Measurements from ENCODE around the gene ASMTL. TPM values are rescaled to one million over a fixed set of nuclear protein-coding genes. Genes with fewer than 3 reads are reported as not detected.

Gene ASMTL
- polyA plus RNA-seq, 1 donor (not counting 4 experiments of a cell fraction or from before 2014, with no cell fraction given) = 13.8 TPM

DNA sequence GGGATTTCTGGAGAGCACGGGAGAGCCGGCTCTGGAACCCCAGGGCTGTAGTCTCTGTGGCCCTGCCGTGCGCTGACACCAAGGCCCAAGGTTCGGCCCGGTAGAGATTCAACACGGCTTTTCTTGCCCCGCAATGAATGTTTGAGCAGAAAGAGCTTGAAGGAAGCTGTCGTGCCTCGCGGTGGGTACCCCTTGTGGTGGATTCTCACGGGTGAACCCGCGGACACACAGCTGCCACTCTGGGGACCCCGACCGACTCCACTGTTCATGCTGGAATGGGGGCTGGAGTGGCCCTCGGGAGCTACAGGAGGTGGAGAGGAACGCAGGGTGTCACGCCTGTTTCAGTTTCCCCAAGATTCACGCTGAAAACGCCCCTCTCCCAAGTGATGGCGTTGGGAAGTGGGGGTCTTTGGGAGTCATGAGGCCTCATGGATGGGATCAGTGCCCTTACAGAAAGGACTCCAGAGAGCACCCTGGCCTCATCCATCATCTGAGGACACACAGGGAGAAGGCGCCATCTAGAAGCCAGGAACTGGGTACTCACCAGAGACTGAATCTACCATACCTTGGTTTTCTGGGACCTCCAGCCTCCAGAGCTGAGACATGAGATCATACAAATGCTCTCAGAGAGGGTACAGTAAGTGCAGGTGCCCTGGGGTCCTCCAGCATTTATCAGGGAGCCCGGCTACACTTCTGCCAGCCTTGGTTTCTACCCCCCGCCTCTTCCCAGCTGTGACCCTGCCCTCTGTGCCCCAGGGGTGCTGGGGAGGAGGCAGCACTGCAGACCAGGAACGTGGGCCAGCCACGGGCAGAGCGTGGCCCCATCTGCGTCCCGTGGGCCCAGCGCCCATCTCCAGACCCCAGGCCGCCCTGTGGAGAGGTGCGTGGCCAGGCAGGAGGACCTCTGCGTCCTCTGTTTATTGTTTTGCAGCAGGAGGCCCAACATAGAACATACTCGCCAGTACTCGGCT lies 67.2 kb downstream of the ASMTL start:
- no peak overlapping the region for H3K9ac ChIP-seq (ENCODE audit: control insufficient read depth, extremely low read depth, insufficient read depth, low read length)
- H4K20me1 ChIP-seq (ENCODE audit: control insufficient read depth, extremely low read depth, insufficient read depth, low read length) = peaks cover 32% of the 10 kb centered on the region
- FAIRE-seq (no peak), DNase-seq (ENCODE audit: low read depth, low spot score) (no peak)
- H3K27ac ChIP-seq (ENCODE audit: control insufficient read depth, insufficient read depth, low read length) = no peak overlapping the region
- H3K9me1 ChIP-seq (ENCODE audit: control insufficient read depth, extremely low read depth, insufficient read depth, low read length) = no peaks in the 10 kb centered on the region
- no peaks in the 10 kb centered on the region for H3K27me3 ChIP-seq (ENCODE audit: control insufficient read depth, extremely low read depth, insufficient read depth, low read length)
- H3K4me2 ChIP-seq (ENCODE audit: control insufficient read depth, extremely low read depth, insufficient read depth, low read depth, low read length) = no peak overlapping the region
- no peak overlapping the region for H2AFZ ChIP-seq (ENCODE audit: control insufficient read depth, low read length)
- peaks cover 44% of the 10 kb centered on the region for H3K79me2 ChIP-seq (ENCODE audit: control insufficient read depth, insufficient read depth, low read length)
- dilution Hi-C loops (cut with MboI; ENCODE audit: extremely low pct_ligation_motif_present, low sequenced_read_pairs) = no loop called here
- H3K4me3 ChIP-seq (ENCODE audit: control insufficient read depth in 2 of 3, extremely low read depth in 1 of 3, insufficient read depth in 2 of 3, low read depth in 1 of 3, low read length in 3 of 3) = no peak overlapping the region
- TF ChIP-seq, protein P1, sequence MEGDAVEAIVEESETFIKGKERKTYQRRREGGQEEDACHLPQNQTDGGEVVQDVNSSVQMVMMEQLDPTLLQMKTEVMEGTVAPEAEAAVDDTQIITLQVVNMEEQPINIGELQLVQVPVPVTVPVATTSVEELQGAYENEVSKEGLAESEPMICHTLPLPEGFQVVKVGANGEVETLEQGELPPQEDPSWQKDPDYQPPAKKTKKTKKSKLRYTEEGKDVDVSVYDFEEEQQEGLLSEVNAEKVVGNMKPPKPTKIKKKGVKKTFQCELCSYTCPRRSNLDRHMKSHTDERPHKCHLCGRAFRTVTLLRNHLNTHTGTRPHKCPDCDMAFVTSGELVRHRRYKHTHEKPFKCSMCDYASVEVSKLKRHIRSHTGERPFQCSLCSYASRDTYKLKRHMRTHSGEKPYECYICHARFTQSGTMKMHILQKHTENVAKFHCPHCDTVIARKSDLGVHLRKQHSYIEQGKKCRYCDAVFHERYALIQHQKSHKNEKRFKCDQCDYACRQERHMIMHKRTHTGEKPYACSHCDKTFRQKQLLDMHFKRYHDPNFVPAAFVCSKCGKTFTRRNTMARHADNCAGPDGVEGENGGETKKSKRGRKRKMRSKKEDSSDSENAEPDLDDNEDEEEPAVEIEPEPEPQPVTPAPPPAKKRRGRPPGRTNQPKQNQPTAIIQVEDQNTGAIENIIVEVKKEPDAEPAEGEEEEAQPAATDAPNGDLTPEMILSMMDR (optimal IDR thresholded peaks at IDR 0.05 in 1 of 3, IDR thresholded peaks at IDR 0.05 in 1 of 3, conservative IDR thresholded peaks at IDR 0.05 in 1 of 3; ENCODE audit: extremely low read depth in 1 of 3, insufficient read depth in 2 of 3, low read length in 3 of 3) = no peak
- no peak for TF ChIP-seq EZH2 (IDR thresholded peaks at IDR 0.05; ENCODE audit: low read length)
- H3K4me1 ChIP-seq (ENCODE audit: control insufficient read depth, extremely low read depth, insufficient read depth, low read length) = peaks cover 2% of the 10 kb centered on the region
- no peaks in the 10 kb centered on the region for H3K9me3 ChIP-seq (ENCODE audit: control insufficient read depth, low read depth, low read length)
- H3K36me3 ChIP-seq (ENCODE audit: control insufficient read depth in 2 of 2, extremely low read depth in 1 of 2, insufficient read depth in 2 of 2, low read length in 2 of 2) = peaks cover 17 to 51% of the 10 kb centered on the region in 2 experiments

- no peak overlapping the region for H3K4me3 ChIP-seq (ENCODE audit: control insufficient read depth in 2 of 3, extremely low read depth in 1 of 3, insufficient read depth in 2 of 3, low read depth in 1 of 3, low read length in 3 of 3)
- H3K4me1 ChIP-seq (ENCODE audit: control insufficient read depth, extremely low read depth, insufficient read depth, low read length) = no peaks in the 10 kb centered on the region
- H3K9ac ChIP-seq (ENCODE audit: control insufficient read depth, extremely low read depth, insufficient read depth, low read length) = no peak overlapping the region
- dilution Hi-C loops (cut with MboI; ENCODE audit: extremely low pct_ligation_motif_present, low sequenced_read_pairs) = no loop called here
- H3K36me3 ChIP-seq (ENCODE audit: control insufficient read depth in 2 of 2, extremely low read depth in 1 of 2, insufficient read depth in 2 of 2, low read length in 2 of 2) = peaks cover 10 to 47% of the 10 kb centered on the region in 2 experiments
- H3K27me3 ChIP-seq (ENCODE audit: control insufficient read depth, extremely low read depth, insufficient read depth, low read length) = no peaks in the 10 kb centered on the region
- H4K20me1 ChIP-seq (ENCODE audit: control insufficient read depth, extremely low read depth, insufficient read depth, low read length) = peaks cover 25% of the 10 kb centered on the region
- FAIRE-seq (no peak), DNase-seq (ENCODE audit: low read depth, low spot score) (no peak)
- H3K4me2 ChIP-seq (ENCODE audit: control insufficient read depth, extremely low read depth, insufficient read depth, low read depth, low read length) = no peak overlapping the region
- peaks cover 36% of the 10 kb centered on the region for H3K79me2 ChIP-seq (ENCODE audit: control insufficient read depth, insufficient read depth, low read length)
- no peaks in the 10 kb centered on the region for H3K9me3 ChIP-seq (ENCODE audit: control insufficient read depth, low read depth, low read length)
- no peak overlapping the region for H3K27ac ChIP-seq (ENCODE audit: control insufficient read depth, insufficient read depth, low read length)
- H3K9me1 ChIP-seq (ENCODE audit: control insufficient read depth, extremely low read depth, insufficient read depth, low read length) = no peaks in the 10 kb centered on the region
- TF ChIP-seq, protein P1 (optimal IDR thresholded peaks at IDR 0.05 in 1 of 3, IDR thresholded peaks at IDR 0.05 in 1 of 3, conservative IDR thresholded peaks at IDR 0.05 in 1 of 3; ENCODE audit: extremely low read depth in 1 of 3, insufficient read depth in 2 of 3, low read length in 3 of 3) = no peak
- TF ChIP-seq EZH2 (IDR thresholded peaks at IDR 0.05; ENCODE audit: low read length) = no peak
- H2AFZ ChIP-seq (ENCODE audit: control insufficient read depth, low read length) = no peak overlapping the region
These were observed 68.0 kb downstream of the ASMTL start for GRCh38 chrX:1384658-1385252.
